Ovary (tissue), 3 donors: ENCODE data around the gene MLX.

ENCODE experiments used
- EP300 ChIP-seq: sonication (generic); formaldehyde crosslinking; IDR thresholded peaks from one replicate; pipeline ENCODE4 v1.6.1; 2017; ENCODE audit warnings: antibody characterized with exemption
- POLR2A ChIP-seq: fragments of 450-650 bp; IDR thresholded peaks from one replicate; pipeline ENCODE4 v1.6.1; 2017; ENCODE audit warnings: antibody characterized with exemption, mild to moderate bottlenecking, moderate library complexity
- TF ChIP-seq, protein P1 (sequence below), 3 donors: fragments of 450-650 bp in 2 of 3; fragments of 200-600 bp in 1 of 3; IDR thresholded peaks; one replicate each; pipeline versions ENCODE4 v1.5.1 to v1.8.0; 2016 to 2022; ENCODE audit warnings: antibody characterized with exemption in 3 of 3, mild to moderate bottlenecking in 1 of 3
- donor health status: DM: no; HTN: no; CAD: no.

DNA sequence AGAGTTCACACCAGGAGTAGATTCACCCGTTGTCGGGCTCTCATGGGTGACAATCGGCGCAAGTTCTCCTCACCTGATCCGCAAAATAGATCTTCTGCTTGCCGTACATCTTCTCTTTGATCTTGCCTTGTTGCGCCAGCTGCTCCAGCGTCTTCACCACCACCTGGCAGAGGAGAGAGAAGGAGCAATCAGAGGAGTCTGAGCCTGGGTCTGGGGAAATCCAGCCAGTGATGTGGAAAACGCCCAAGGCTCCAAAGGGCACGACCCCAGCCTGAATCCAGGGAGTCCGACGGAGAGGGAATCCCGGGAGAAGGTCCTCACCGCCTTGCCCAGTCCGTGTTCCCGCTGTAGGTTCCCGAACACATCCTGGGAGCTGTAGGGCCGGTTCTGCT lies 10.2 kb downstream of the MLX start:
- no peak for TF ChIP-seq POLR2A
- TF ChIP-seq, protein P1, sequence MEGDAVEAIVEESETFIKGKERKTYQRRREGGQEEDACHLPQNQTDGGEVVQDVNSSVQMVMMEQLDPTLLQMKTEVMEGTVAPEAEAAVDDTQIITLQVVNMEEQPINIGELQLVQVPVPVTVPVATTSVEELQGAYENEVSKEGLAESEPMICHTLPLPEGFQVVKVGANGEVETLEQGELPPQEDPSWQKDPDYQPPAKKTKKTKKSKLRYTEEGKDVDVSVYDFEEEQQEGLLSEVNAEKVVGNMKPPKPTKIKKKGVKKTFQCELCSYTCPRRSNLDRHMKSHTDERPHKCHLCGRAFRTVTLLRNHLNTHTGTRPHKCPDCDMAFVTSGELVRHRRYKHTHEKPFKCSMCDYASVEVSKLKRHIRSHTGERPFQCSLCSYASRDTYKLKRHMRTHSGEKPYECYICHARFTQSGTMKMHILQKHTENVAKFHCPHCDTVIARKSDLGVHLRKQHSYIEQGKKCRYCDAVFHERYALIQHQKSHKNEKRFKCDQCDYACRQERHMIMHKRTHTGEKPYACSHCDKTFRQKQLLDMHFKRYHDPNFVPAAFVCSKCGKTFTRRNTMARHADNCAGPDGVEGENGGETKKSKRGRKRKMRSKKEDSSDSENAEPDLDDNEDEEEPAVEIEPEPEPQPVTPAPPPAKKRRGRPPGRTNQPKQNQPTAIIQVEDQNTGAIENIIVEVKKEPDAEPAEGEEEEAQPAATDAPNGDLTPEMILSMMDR (IDR thresholded peaks at IDR 0.05): no peak
- TF ChIP-seq EP300: no peak
